ENCODE data around the gene ATP13A1.

The ATP13A1 gene

GRCh38 chr19:19631346-19631745, 32.1 kb downstream of the ATP13A1 start:
- Histone ChIP-seq H3K27ac (ENCODE audit: low read depth, low read length, severe bottlenecking) (no peak overlapping the region), H3K36me3 (ENCODE audit: control insufficient read depth, insufficient read depth, low read length) (peaks cover 41% of the 10 kb centered on the region)

GRCh38 chr19:19630426-19630825, 33.0 kb downstream of the ATP13A1 start:
- WGBS, 2 experiments (ENCODE audit: insufficient coverage in 2 of 2): 100% methylated on average over 2 of the region's 2 CpGs; no CpG with 5 or more reads in 1 of the 2 experiments

More at GRCh38 chr19:19631346-19631745, 32.1 kb downstream of the ATP13A1 start:
- Histone ChIP-seq H3K4me3 (ENCODE audit: extremely low read depth, insufficient read depth, low read length, poor library complexity, severe bottlenecking) (no peak overlapping the region), H3K9me3 (ENCODE audit: control insufficient read depth, low read length) (no peaks in the 10 kb centered on the region), H3K4me1 (ENCODE audit: control insufficient read depth, insufficient read depth, low read length, poor library complexity, severe bottlenecking) (peaks cover 1% of the 10 kb centered on the region)
- 92 to 100% methylated on average over 4 to 7 of the region's 7 CpGs for WGBS, 2 experiments (ENCODE audit: insufficient coverage in 2 of 2)

GRCh38 chr19:19630062-19630414, 33.4 kb downstream of the ATP13A1 start:
- Histone ChIP-seq H3K27ac (ENCODE audit: low read depth, low read length, severe bottlenecking) (no peak overlapping the region), H3K36me3 (ENCODE audit: control insufficient read depth, insufficient read depth, low read length) (peaks cover 29% of the 10 kb centered on the region), H3K4me1 (ENCODE audit: control insufficient read depth, insufficient read depth, low read length, poor library complexity, severe bottlenecking) (peaks cover 5% of the 10 kb centered on the region), H3K4me3 (ENCODE audit: extremely low read depth, insufficient read depth, low read length, poor library complexity, severe bottlenecking) (no peak overlapping the region), H3K9me3 (ENCODE audit: control insufficient read depth, low read length) (no peaks in the 10 kb centered on the region)
- 97 to 98% methylated on average over 11 of the region's 11 CpGs for WGBS, 2 experiments (ENCODE audit: insufficient coverage in 2 of 2)

More at GRCh38 chr19:19630426-19630825, 33.0 kb downstream of the ATP13A1 start:
- Histone ChIP-seq H3K27ac (ENCODE audit: low read depth, low read length, severe bottlenecking) (no peak overlapping the region), H3K4me1 (ENCODE audit: control insufficient read depth, insufficient read depth, low read length, poor library complexity, severe bottlenecking) (peaks cover 5% of the 10 kb centered on the region), H3K36me3 (ENCODE audit: control insufficient read depth, insufficient read depth, low read length) (peaks cover 33% of the 10 kb centered on the region), H3K4me3 (ENCODE audit: extremely low read depth, insufficient read depth, low read length, poor library complexity, severe bottlenecking) (no peak overlapping the region), H3K9me3 (ENCODE audit: control insufficient read depth, low read length) (no peaks in the 10 kb centered on the region)

GRCh38 chr19:19628501-19629134, 34.9 kb downstream of the ATP13A1 start:
- no peaks in the 10 kb centered on the region for H3K9me3 ChIP-seq (ENCODE audit: control insufficient read depth, low read length)
- peak overlapping the region; percentile 57 for H3K4me3 ChIP-seq (ENCODE audit: extremely low read depth, insufficient read depth, low read length, poor library complexity, severe bottlenecking)
- WGBS, 2 experiments (ENCODE audit: insufficient coverage in 2 of 2): 11 to 12% methylated on average over 40 to 49 of the region's 51 CpGs
- H3K27ac ChIP-seq (ENCODE audit: low read depth, low read length, severe bottlenecking): peak overlapping the region; percentile 41
- peaks cover 5% of the 10 kb centered on the region for H3K4me1 ChIP-seq (ENCODE audit: control insufficient read depth, insufficient read depth, low read length, poor library complexity, severe bottlenecking)
- H3K36me3 ChIP-seq (ENCODE audit: control insufficient read depth, insufficient read depth, low read length): peaks cover 26% of the 10 kb centered on the region

- H3K4me1 ChIP-seq (ENCODE audit: control insufficient read depth, insufficient read depth, low read length, poor library complexity, severe bottlenecking): peaks cover 5% of the 10 kb centered on the region
- H3K9me3 ChIP-seq (ENCODE audit: control insufficient read depth, low read length): no peaks in the 10 kb centered on the region
- 1% methylated on average over 43 to 67 of the region's 87 CpGs for WGBS, 2 experiments (ENCODE audit: insufficient coverage in 2 of 2)
- H3K4me3 ChIP-seq (ENCODE audit: extremely low read depth, insufficient read depth, low read length, poor library complexity, severe bottlenecking): peak within 1 kb of the TSS; percentile 57
- peaks cover 24% of the 10 kb centered on the region for H3K36me3 ChIP-seq (ENCODE audit: control insufficient read depth, insufficient read depth, low read length)
- peak within 1 kb of the TSS; percentile 41 for H3K27ac ChIP-seq (ENCODE audit: low read depth, low read length, severe bottlenecking)
These were observed 35.6 kb downstream of the ATP13A1 start, which contains the start of gene LPAR2 for GRCh38 chr19:19627621-19628500. Gene LPAR2 (minus strand): TSS chr19:19628220. CDS start chr19:19627275, 945 bp downstream.

GRCh38 chr19:19626516-19627472, 36.7 kb downstream of the ATP13A1 start:
- Histone ChIP-seq H3K4me3 (ENCODE audit: extremely low read depth, insufficient read depth, low read length, poor library complexity, severe bottlenecking) (peak overlapping the region; percentile 57), H3K4me1 (ENCODE audit: control insufficient read depth, insufficient read depth, low read length, poor library complexity, severe bottlenecking) (peaks cover 5% of the 10 kb centered on the region), H3K36me3 (ENCODE audit: control insufficient read depth, insufficient read depth, low read length) (peaks cover 26% of the 10 kb centered on the region), H3K9me3 (ENCODE audit: control insufficient read depth, low read length) (no peaks in the 10 kb centered on the region), H3K27ac (ENCODE audit: low read depth, low read length, severe bottlenecking) (no peak overlapping the region)
- 95% methylated on average over 48 of the region's 48 CpGs for WGBS, 2 experiments (ENCODE audit: insufficient coverage in 2 of 2)

GRCh38 chr19:19624032-19624570, 39.4 kb downstream of the ATP13A1 start:
- 97 to 98% methylated on average over 17 of the region's 19 CpGs for WGBS, 2 experiments (ENCODE audit: insufficient coverage in 2 of 2)
- H3K9me3 ChIP-seq (ENCODE audit: control insufficient read depth, low read length): no peaks in the 10 kb centered on the region
- no peak overlapping the region for H3K27ac ChIP-seq (ENCODE audit: low read depth, low read length, severe bottlenecking)
- peaks cover 5% of the 10 kb centered on the region for H3K4me1 ChIP-seq (ENCODE audit: control insufficient read depth, insufficient read depth, low read length, poor library complexity, severe bottlenecking)
- H3K36me3 ChIP-seq (ENCODE audit: control insufficient read depth, insufficient read depth, low read length): peaks cover 20% of the 10 kb centered on the region
- no peak overlapping the region for H3K4me3 ChIP-seq (ENCODE audit: extremely low read depth, insufficient read depth, low read length, poor library complexity, severe bottlenecking)

GRCh38 chr19:19623383-19623782, 40.1 kb downstream of the ATP13A1 start:
- H3K9me3 ChIP-seq (ENCODE audit: control insufficient read depth, low read length): no peaks in the 10 kb centered on the region
- WGBS, 2 experiments (ENCODE audit: insufficient coverage in 2 of 2): 94 to 96% methylated on average over 5 of the region's 5 CpGs
- H3K27ac ChIP-seq (ENCODE audit: low read depth, low read length, severe bottlenecking): no peak overlapping the region
- no peak overlapping the region for H3K4me3 ChIP-seq (ENCODE audit: extremely low read depth, insufficient read depth, low read length, poor library complexity, severe bottlenecking)
- H3K36me3 ChIP-seq (ENCODE audit: control insufficient read depth, insufficient read depth, low read length): peaks cover 20% of the 10 kb centered on the region
- peaks cover 7% of the 10 kb centered on the region for H3K4me1 ChIP-seq (ENCODE audit: control insufficient read depth, insufficient read depth, low read length, poor library complexity, severe bottlenecking)

GRCh38 chr19:19619849-19620210, 43.6 kb downstream of the ATP13A1 start:
- peaks cover 20% of the 10 kb centered on the region for H3K36me3 ChIP-seq (ENCODE audit: control insufficient read depth, insufficient read depth, low read length)
- H3K4me3 ChIP-seq (ENCODE audit: extremely low read depth, insufficient read depth, low read length, poor library complexity, severe bottlenecking): no peak overlapping the region
- peaks cover 2% of the 10 kb centered on the region for H3K4me1 ChIP-seq (ENCODE audit: control insufficient read depth, insufficient read depth, low read length, poor library complexity, severe bottlenecking)
- no peaks in the 10 kb centered on the region for H3K9me3 ChIP-seq (ENCODE audit: control insufficient read depth, low read length)
- WGBS, 2 experiments (ENCODE audit: insufficient coverage in 2 of 2): 91 to 94% methylated on average over 7 of the region's 7 CpGs
- no peak overlapping the region for H3K27ac ChIP-seq (ENCODE audit: low read depth, low read length, severe bottlenecking)
